Activated naive CD8-positive, alpha-beta T cell treated with anti-CD3 and anti-CD28 coated beads, Interleukin-2, amount 50 U/mL, for 24 hours (primary cell): Measurements from ENCODE around the gene UTP14C.

Source experiments
- ATAC-seq: fragments of 150-1000 bp; cut with Tn5 transposase; one replicate; pipeline ENCODE4 v1.10.0; 2021
- DNase-seq: peaks from one replicate; pipeline ENCODE4 v3.0.0; 2021
- H3K27ac Mint-ChIP-seq: one replicate; pipeline ENCODE4 v1.8.0; 2021; ENCODE audit warnings: mild to moderate bottlenecking, mixed read lengths
- H3K27me3 Mint-ChIP-seq: one replicate; pipeline ENCODE4 v1.8.0; 2021; ENCODE audit warnings: mixed read lengths
- H3K36me3 Mint-ChIP-seq: one replicate; pipeline ENCODE4 v1.8.0; 2021; ENCODE audit warnings: low read depth, mixed read lengths
- H3K4me1 Mint-ChIP-seq: one replicate; pipeline ENCODE4 v1.8.0; 2021; ENCODE audit warnings: mixed read lengths
- H3K4me3 Mint-ChIP-seq: one replicate; pipeline ENCODE4 v1.8.0; 2021; ENCODE audit warnings: mild to moderate bottlenecking, moderate library complexity, mixed read lengths
- H3K9me3 Mint-ChIP-seq: one replicate; pipeline ENCODE4 v1.8.0; 2021; ENCODE audit warnings: mixed read lengths

UTP14C gene

GRCh38 chr13:51997641-51998330 lies 26.7 kb upstream of the UTP14C start:
- H3K27ac Mint-ChIP-seq: no peak overlapping the region
- no peaks in the 10 kb centered on the region for H3K4me1 Mint-ChIP-seq
- H3K36me3 Mint-ChIP-seq: no peaks in the 10 kb centered on the region
- DNase-seq (no peak), ATAC-seq (no peak)
- H3K4me3 Mint-ChIP-seq: no peak overlapping the region
- peaks cover 12% of the 10 kb centered on the region for H3K27me3 Mint-ChIP-seq
- no peaks in the 10 kb centered on the region for H3K9me3 Mint-ChIP-seq

- H3K27ac Mint-ChIP-seq: no peak overlapping the region
- H3K9me3 Mint-ChIP-seq: no peaks in the 10 kb centered on the region
- H3K36me3 Mint-ChIP-seq: no peaks in the 10 kb centered on the region
- no peak overlapping the region for H3K4me3 Mint-ChIP-seq
- H3K4me1 Mint-ChIP-seq: no peaks in the 10 kb centered on the region
- peaks cover 12% of the 10 kb centered on the region for H3K27me3 Mint-ChIP-seq
- no peak for DNase-seq
- no peak for ATAC-seq
Measured at GRCh38 chr13:51998723-51999509, 25.6 kb upstream of the UTP14C start.

- DNase-seq: no peak
- no peak overlapping the region for H3K27ac Mint-ChIP-seq
- no peak for ATAC-seq
- H3K4me1 Mint-ChIP-seq: no peaks in the 10 kb centered on the region
- H3K4me3 Mint-ChIP-seq: no peak overlapping the region
- peaks cover 12% of the 10 kb centered on the region for H3K27me3 Mint-ChIP-seq
- H3K9me3 Mint-ChIP-seq: no peaks in the 10 kb centered on the region
- no peaks in the 10 kb centered on the region for H3K36me3 Mint-ChIP-seq
Measured at GRCh38 chr13:51999510-51999911, 25.0 kb upstream of the UTP14C start.

- ATAC-seq (no peak), DNase-seq (no peak)
- Mint-ChIP-seq H3K4me3 (no peak overlapping the region), H3K36me3 (no peaks in the 10 kb centered on the region), H3K27ac (no peak overlapping the region), H3K4me1 (no peaks in the 10 kb centered on the region), H3K9me3 (no peaks in the 10 kb centered on the region), H3K27me3 (peaks cover 12% of the 10 kb centered on the region)
Measured at GRCh38 chr13:51999921-52000320, 24.6 kb upstream of the UTP14C start.

GRCh38 chr13:52001120-52001731 lies 23.3 kb upstream of the UTP14C start:
- H3K36me3 Mint-ChIP-seq: no peaks in the 10 kb centered on the region
- ATAC-seq: peak; percentile 55
- no peaks in the 10 kb centered on the region for H3K9me3 Mint-ChIP-seq
- no peak overlapping the region for H3K4me3 Mint-ChIP-seq
- no peak overlapping the region for H3K27ac Mint-ChIP-seq
- H3K4me1 Mint-ChIP-seq: no peaks in the 10 kb centered on the region
- no peak for DNase-seq
- peaks cover 12% of the 10 kb centered on the region for H3K27me3 Mint-ChIP-seq

- H3K4me1 Mint-ChIP-seq: no peaks in the 10 kb centered on the region
Measured at GRCh38 chr13:52002361-52002760, 22.1 kb upstream of the UTP14C start.

GRCh38 chr13:52003541-52003940 lies 20.9 kb upstream of the UTP14C start:
- Mint-ChIP-seq H3K4me3 (no peak overlapping the region), H3K27me3 (peaks cover 12% of the 10 kb centered on the region), H3K27ac (no peak overlapping the region), H3K4me1 (no peaks in the 10 kb centered on the region), H3K9me3 (no peaks in the 10 kb centered on the region), H3K36me3 (no peaks in the 10 kb centered on the region)
- no peak for ATAC-seq
- no peak for DNase-seq

More at GRCh38 chr13:52002361-52002760, 22.1 kb upstream of the UTP14C start:
- Mint-ChIP-seq H3K27ac (no peak overlapping the region), H3K4me3 (no peak overlapping the region), H3K36me3 (no peaks in the 10 kb centered on the region), H3K9me3 (no peaks in the 10 kb centered on the region), H3K27me3 (peaks cover 10% of the 10 kb centered on the region)
- ATAC-seq (no peak), DNase-seq (no peak)

- no peaks in the 10 kb centered on the region for H3K4me1 Mint-ChIP-seq
- DNase-seq (no peak), ATAC-seq (peak; percentile 23)
- no peaks in the 10 kb centered on the region for H3K36me3 Mint-ChIP-seq
- H3K9me3 Mint-ChIP-seq: no peaks in the 10 kb centered on the region
- no peak overlapping the region for H3K4me3 Mint-ChIP-seq
- peaks cover 15% of the 10 kb centered on the region for H3K27me3 Mint-ChIP-seq
- H3K27ac Mint-ChIP-seq: no peak overlapping the region
Measured at GRCh38 chr13:52004511-52005170, 19.9 kb upstream of the UTP14C start.

GRCh38 chr13:52005841-52006522 lies 18.5 kb upstream of the UTP14C start:
- DNase-seq (no peak), ATAC-seq (no peak)
- no peak overlapping the region for H3K4me3 Mint-ChIP-seq
- H3K27me3 Mint-ChIP-seq: peaks cover 19% of the 10 kb centered on the region
- H3K36me3 Mint-ChIP-seq: no peaks in the 10 kb centered on the region
- H3K9me3 Mint-ChIP-seq: no peaks in the 10 kb centered on the region
- peaks cover 2% of the 10 kb centered on the region for H3K4me1 Mint-ChIP-seq
- H3K27ac Mint-ChIP-seq: no peak overlapping the region

- peaks cover 5% of the 10 kb centered on the region for H3K4me1 Mint-ChIP-seq
- ATAC-seq (no peak), DNase-seq (no peak)
Measured at GRCh38 chr13:52006523-52007245, 17.8 kb upstream of the UTP14C start.

GRCh38 chr13:52009946-52010345 lies 14.5 kb upstream of the UTP14C start:
- Mint-ChIP-seq H3K27me3 (peaks cover 23% of the 10 kb centered on the region), H3K9me3 (no peaks in the 10 kb centered on the region), H3K36me3 (no peaks in the 10 kb centered on the region), H3K4me1 (peaks cover 15% of the 10 kb centered on the region), H3K4me3 (no peak overlapping the region), H3K27ac (no peak overlapping the region)
- no peak for DNase-seq
- no peak for ATAC-seq

More at GRCh38 chr13:52006523-52007245, 17.8 kb upstream of the UTP14C start:
- H3K9me3 Mint-ChIP-seq: no peaks in the 10 kb centered on the region
- H3K36me3 Mint-ChIP-seq: no peaks in the 10 kb centered on the region
- peaks cover 23% of the 10 kb centered on the region for H3K27me3 Mint-ChIP-seq
- H3K27ac Mint-ChIP-seq: no peak overlapping the region
- no peak overlapping the region for H3K4me3 Mint-ChIP-seq

GRCh38 chr13:52010890-52011631 lies 13.4 kb upstream of the UTP14C start, which contains the start of gene ATP7B:
Gene ATP7B, minus strand, starts transcription at chr13:52011450. Its CDS starts 113 bp downstream, at chr13:52011337.
- Mint-ChIP-seq H3K9me3 (no peaks in the 10 kb centered on the region), H3K36me3 (peaks cover 4% of the 10 kb centered on the region), H3K27me3 (peaks cover 23% of the 10 kb centered on the region), H3K27ac (peak within 1 kb of the TSS; percentile 92), H3K4me3 (peak within 1 kb of the TSS; percentile 99), H3K4me1 (peaks cover 18% of the 10 kb centered on the region)
- DNase-seq: peak; percentile 24
- ATAC-seq: peak; percentile 13
